Hepatic stellate cell (primary cell): ENCODE measurements around the gene DRGX.

Source experiments
- DNase-seq: peaks from one replicate; pipeline ENCODE4 v3.0.0; 2011; ENCODE audit warnings: low spot score

Gene DRGX

GRCh38 chr10:49361735-49362568, 33.9 kb downstream of the DRGX start:
- no peak for DNase-seq

GRCh38 chr10:49361178-49361554, 34.7 kb downstream of the DRGX start:
- DNase-seq: no peak

- DNase-seq: no peak
Measured at GRCh38 chr10:49360271-49361177, 35.4 kb downstream of the DRGX start.

- DNase-seq: no peak
Measured at GRCh38 chr10:49359349-49360270, 36.3 kb downstream of the DRGX start.

- no peak for DNase-seq
Measured at GRCh38 chr10:49357910-49358309, 38.0 kb downstream of the DRGX start.

GRCh38 chr10:49356944-49357343, 38.9 kb downstream of the DRGX start:
- no peak for DNase-seq

- DNase-seq: no peak
Measured at GRCh38 chr10:49356181-49356580, 39.7 kb downstream of the DRGX start.

- DNase-seq: no peak
Measured at GRCh38 chr10:49355221-49355620, 40.7 kb downstream of the DRGX start.

GRCh38 chr10:49354593-49354992, 41.3 kb downstream of the DRGX start:
- DNase-seq: no peak

GRCh38 chr10:49353895-49354566, 41.9 kb downstream of the DRGX start:
- DNase-seq: no peak

GRCh38 chr10:49353026-49353894, 42.6 kb downstream of the DRGX start:
- DNase-seq: no peak

- DNase-seq: no peak
Measured at GRCh38 chr10:49352323-49352722, 43.6 kb downstream of the DRGX start.

- DNase-seq: no peak
Measured at GRCh38 chr10:49351669-49352068, 44.2 kb downstream of the DRGX start.

GRCh38 chr10:49350846-49351532, 44.9 kb downstream of the DRGX start:
- DNase-seq: no peak

- no peak for DNase-seq
Measured at GRCh38 chr10:49350138-49350537, 45.8 kb downstream of the DRGX start.

- DNase-seq: no peak
Measured at GRCh38 chr10:49349390-49349789, 46.5 kb downstream of the DRGX start.

- DNase-seq: no peak
Measured at GRCh38 chr10:49348593-49348992, 47.3 kb downstream of the DRGX start.

- no peak for DNase-seq
Measured at GRCh38 chr10:49347827-49348226, 48.1 kb downstream of the DRGX start.

GRCh38 chr10:49347342-49347741, 48.5 kb downstream of the DRGX start:
- DNase-seq: no peak

GRCh38 chr10:49344840-49345239, 51.0 kb downstream of the DRGX start:
- no peak for DNase-seq
